OCI-LY1 (cell line): ENCODE results near the gene MYO9A.

Experiments used
- H2AFZ ChIP-seq: fragments of 200-600 bp; sonication (generic), shearing (Covaris generic); 2 replicates; pipeline ENCODE4 v1.6.0; 2014; ENCODE audit warnings: antibody characterized with exemption, mild to moderate bottlenecking, low read length
- H3F3A ChIP-seq: fragments of 200-600 bp; sonication (generic), shearing (Covaris generic); 2 replicates; pipeline ENCODE4 v1.6.0; 2014; ENCODE audit warnings: mild to moderate bottlenecking, antibody characterized with exemption, low read length, moderate library complexity; ENCODE audit not compliant: insufficient read depth
- H3K27ac ChIP-seq: fragments of 200-600 bp; sonication (generic); 2 replicates; pipeline ENCODE4 v1.5.1; 2014; ENCODE audit warnings: low read length, mixed run types, mild to moderate bottlenecking, low read depth; ENCODE audit not compliant: poor library complexity, severe bottlenecking
- H3K27me3 ChIP-seq: fragments of 200-600 bp; sonication (generic); 2 replicates; pipeline ENCODE4 v1.6.0; 2014; ENCODE audit warnings: antibody characterized with exemption, mild to moderate bottlenecking, low read length, moderate library complexity; ENCODE audit not compliant: insufficient read depth
- H3K36me3 ChIP-seq: fragments of 200-600 bp; sonication (generic); 2 replicates; pipeline ENCODE4 v1.6.1; 2014; ENCODE audit warnings: mild to moderate bottlenecking, antibody characterized with exemption, low read length, moderate library complexity, mixed read lengths; ENCODE audit not compliant: insufficient read depth
- H3K4me1 ChIP-seq: fragments of 200-600 bp; sonication (generic); 2 replicates; pipeline ENCODE4 v1.5.1; 2014; ENCODE audit warnings: mild to moderate bottlenecking, low read length, moderate library complexity; ENCODE audit not compliant: insufficient read depth, severe bottlenecking
- H3K4me2 ChIP-seq: fragments of 200-600 bp; sonication (generic), shearing (Covaris generic); 2 replicates; pipeline ENCODE4 v1.6.1; 2014; ENCODE audit warnings: low read length
- H3K4me3 ChIP-seq: fragments of 200-600 bp; sonication (generic); 2 replicates; pipeline ENCODE4 v1.5.1; 2014; ENCODE audit warnings: low read length, low read depth, mild to moderate bottlenecking, mixed read lengths; ENCODE audit not compliant: poor library complexity, severe bottlenecking
- H3K79me2 ChIP-seq: fragments of 200-600 bp; shearing (Covaris generic); 2 replicates; pipeline ENCODE4 v1.6.1; 2016; ENCODE audit warnings: mixed run types, low read length, mixed read lengths; ENCODE audit not compliant: insufficient read depth
- H3K9ac ChIP-seq: fragments of 200-600 bp; sonication (generic), shearing (Covaris generic); 2 replicates; pipeline ENCODE4 v1.6.1; 2014; ENCODE audit warnings: mild to moderate bottlenecking, low read length, mixed read lengths
- H3K9me2 ChIP-seq: fragments of 200-600 bp; sonication (generic), shearing (Covaris generic); 2 replicates; pipeline ENCODE4 v1.6.1; 2014; ENCODE audit warnings: low read depth, mild to moderate bottlenecking, low read length, mixed read lengths
- H3K9me3 ChIP-seq: fragments of 200-600 bp; shearing (Covaris generic); 2 replicates; pipeline ENCODE4 v1.6.1; 2014; ENCODE audit warnings: low read length, mixed read lengths
- H4K20me1 ChIP-seq: fragments of 200-600 bp; sonication (generic), shearing (Covaris generic); 2 replicates; pipeline ENCODE4 v1.6.0; 2016; ENCODE audit warnings: mild to moderate bottlenecking, low read length; ENCODE audit not compliant: insufficient read depth
- EZH2 ChIP-seq: fragments of 200-600 bp; sonication (generic), shearing (Covaris generic); IDR thresholded peaks from 2 replicates; pipeline ENCODE4 v1.8.0; 2017; ENCODE audit warnings: borderline replicate concordance, mixed run types, mild to moderate bottlenecking, antibody characterized with exemption, low read length, moderate library complexity, mixed read lengths
- TF ChIP-seq, protein P1 (sequence below): fragments of 200-600 bp; sonication (generic), shearing (Covaris generic); IDR thresholded peaks from 2 replicates; pipeline ENCODE4 v1.5.1; 2017; ENCODE audit warnings: mild to moderate bottlenecking, antibody characterized with exemption, low read length, moderate library complexity, mixed read lengths

The MYO9A gene

GRCh38 chr15:71784719-71785118, 333.2 kb downstream of the MYO9A start:
- Histone ChIP-seq H4K20me1 (no peaks in the 10 kb centered on the region), H2AFZ (no peak overlapping the region), H3K4me3 (no peak overlapping the region), H3K79me2 (no peaks in the 10 kb centered on the region), H3K9me2 (no peaks in the 10 kb centered on the region), H3F3A (no peaks in the 10 kb centered on the region), H3K4me1 (no peaks in the 10 kb centered on the region), H3K9me3 (no peaks in the 10 kb centered on the region), H3K4me2 (no peak overlapping the region), H3K27me3 (0 out of 2 replicates have a peak, but pooled peaks cover 6% of the 10 kb centered on the region), H3K9ac (no peak overlapping the region), H3K36me3 (no peaks in the 10 kb centered on the region), H3K27ac (no peak overlapping the region)
- TF ChIP-seq EZH2: no peak
- TF ChIP-seq, protein P1, sequence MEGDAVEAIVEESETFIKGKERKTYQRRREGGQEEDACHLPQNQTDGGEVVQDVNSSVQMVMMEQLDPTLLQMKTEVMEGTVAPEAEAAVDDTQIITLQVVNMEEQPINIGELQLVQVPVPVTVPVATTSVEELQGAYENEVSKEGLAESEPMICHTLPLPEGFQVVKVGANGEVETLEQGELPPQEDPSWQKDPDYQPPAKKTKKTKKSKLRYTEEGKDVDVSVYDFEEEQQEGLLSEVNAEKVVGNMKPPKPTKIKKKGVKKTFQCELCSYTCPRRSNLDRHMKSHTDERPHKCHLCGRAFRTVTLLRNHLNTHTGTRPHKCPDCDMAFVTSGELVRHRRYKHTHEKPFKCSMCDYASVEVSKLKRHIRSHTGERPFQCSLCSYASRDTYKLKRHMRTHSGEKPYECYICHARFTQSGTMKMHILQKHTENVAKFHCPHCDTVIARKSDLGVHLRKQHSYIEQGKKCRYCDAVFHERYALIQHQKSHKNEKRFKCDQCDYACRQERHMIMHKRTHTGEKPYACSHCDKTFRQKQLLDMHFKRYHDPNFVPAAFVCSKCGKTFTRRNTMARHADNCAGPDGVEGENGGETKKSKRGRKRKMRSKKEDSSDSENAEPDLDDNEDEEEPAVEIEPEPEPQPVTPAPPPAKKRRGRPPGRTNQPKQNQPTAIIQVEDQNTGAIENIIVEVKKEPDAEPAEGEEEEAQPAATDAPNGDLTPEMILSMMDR: peak; percentile 80

GRCh38 chr15:71782422-71783165, 335.4 kb downstream of the MYO9A start:
- 0 out of 2 replicates have a peak, but pooled peaks cover 6% of the 10 kb centered on the region for H3K27me3 ChIP-seq
- H2AFZ ChIP-seq: no peak overlapping the region
- no peak overlapping the region for H3K27ac ChIP-seq
- no peak overlapping the region for H3K4me2 ChIP-seq
- no peaks in the 10 kb centered on the region for H3K9me3 ChIP-seq
- no peaks in the 10 kb centered on the region for H3K4me1 ChIP-seq
- no peaks in the 10 kb centered on the region for H3F3A ChIP-seq
- no peak overlapping the region for H3K4me3 ChIP-seq
- no peaks in the 10 kb centered on the region for H3K36me3 ChIP-seq
- H3K9ac ChIP-seq: no peak overlapping the region
- H3K79me2 ChIP-seq: no peaks in the 10 kb centered on the region
- no peaks in the 10 kb centered on the region for H3K9me2 ChIP-seq
- TF ChIP-seq, protein P1: no peak
- TF ChIP-seq EZH2: no peak
- H4K20me1 ChIP-seq: no peaks in the 10 kb centered on the region

DNA sequence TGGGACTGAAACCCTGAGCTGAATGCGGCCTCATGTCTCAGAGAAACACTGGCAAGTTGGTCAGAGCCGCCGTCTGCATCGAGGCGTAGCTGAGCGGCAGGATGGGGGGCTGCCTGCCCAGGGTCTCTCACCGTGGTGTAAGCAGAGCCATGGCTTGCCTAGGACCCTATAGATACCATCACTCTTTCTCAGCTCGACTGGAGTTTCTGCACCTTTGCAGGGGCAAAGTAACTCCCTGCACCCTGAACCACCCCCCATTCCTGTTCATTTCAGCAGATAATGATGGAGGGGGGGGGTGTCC, 336.0 kb downstream of the MYO9A start:
- Histone ChIP-seq H3K36me3 (no peaks in the 10 kb centered on the region), H3K9ac (no peak overlapping the region), H3F3A (no peaks in the 10 kb centered on the region), H3K9me3 (no peaks in the 10 kb centered on the region), H3K79me2 (no peaks in the 10 kb centered on the region), H3K9me2 (no peaks in the 10 kb centered on the region), H3K27me3 (0 out of 2 replicates have a peak, but pooled peaks cover 6% of the 10 kb centered on the region), H3K4me1 (no peaks in the 10 kb centered on the region), H4K20me1 (no peaks in the 10 kb centered on the region), H3K27ac (no peak overlapping the region), H3K4me3 (no peak overlapping the region), H2AFZ (no peak overlapping the region), H3K4me2 (no peak overlapping the region)
- TF ChIP-seq, protein P1: no peak
- no peak for TF ChIP-seq EZH2
